ENCODE measurements around the gene S100A13.
A peak's percentile ranks its signal among the peaks of the same experiment; 100 is the strongest.

S100A13 gene

GRCh38 chr1:153655333-153655732 is 28.0 kb upstream of the S100A13 start:
- Histone ChIP-seq H3K36me3 (ENCODE audit: insufficient read depth, insufficient read length, low read length) (peaks cover 5% of the 10 kb centered on the region), H3K4me1 (ENCODE audit: insufficient read depth, insufficient read length) (no peaks in the 10 kb centered on the region), H3K27me3 (ENCODE audit: insufficient read depth, insufficient read length) (no peaks in the 10 kb centered on the region), H3K4me3 (ENCODE audit: insufficient read length, low read depth) (no peak overlapping the region), H3K9ac (ENCODE audit: insufficient read length, low read depth) (peak overlapping the region; percentile 9), H3K9me3 (ENCODE audit: insufficient read depth, low read length) (no peaks in the 10 kb centered on the region)
- TF ChIP-seq ZNF274 (IDR thresholded peaks at IDR 0.05; ENCODE audit: low read depth, low read length) (no peak), YY1 (IDR thresholded peaks at IDR 0.05; ENCODE audit: insufficient read depth, insufficient read length) (no peak), SUZ12 (IDR thresholded peaks at IDR 0.05; ENCODE audit: extremely low read depth, insufficient read depth, insufficient read length) (no peak)
- no peak for DNase-seq (ENCODE audit: low read depth, low spot score)

- Histone ChIP-seq H3K9me3 (ENCODE audit: insufficient read depth, low read length) (no peaks in the 10 kb centered on the region), H3K9ac (ENCODE audit: insufficient read length, low read depth) (no peak overlapping the region), H3K4me1 (ENCODE audit: insufficient read depth, insufficient read length) (peaks cover 3% of the 10 kb centered on the region), H3K27me3 (ENCODE audit: insufficient read depth, insufficient read length) (no peaks in the 10 kb centered on the region), H3K36me3 (ENCODE audit: insufficient read depth, insufficient read length, low read length) (no peaks in the 10 kb centered on the region), H3K4me3 (ENCODE audit: insufficient read length, low read depth) (no peak overlapping the region)
- no peak for TF ChIP-seq YY1 (IDR thresholded peaks at IDR 0.05; ENCODE audit: insufficient read depth, insufficient read length)
- no peak for TF ChIP-seq SUZ12 (IDR thresholded peaks at IDR 0.05; ENCODE audit: extremely low read depth, insufficient read depth, insufficient read length)
- no peak for DNase-seq (ENCODE audit: low read depth, low spot score)
Observed at GRCh38 chr1:153652805-153653500, 25.6 kb upstream of the S100A13 start.

DNA sequence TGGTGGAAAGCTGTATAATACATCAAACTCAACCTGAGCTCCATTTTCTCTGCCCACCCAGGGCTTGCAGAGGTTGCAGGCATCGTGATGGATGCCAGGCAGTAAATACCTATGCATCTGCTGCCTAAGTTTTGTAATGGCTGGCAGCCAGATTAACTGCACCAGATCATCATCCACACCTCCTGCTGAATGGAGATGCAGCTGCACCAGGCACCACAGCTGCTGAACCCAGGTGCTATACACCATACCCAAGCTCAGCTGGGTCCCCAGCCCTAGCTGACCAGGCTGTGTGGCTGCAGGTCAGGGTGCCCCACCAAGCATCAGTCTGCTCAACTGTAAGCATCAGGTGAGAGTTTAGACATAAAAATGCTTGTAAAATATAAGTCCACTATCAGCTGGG is 24.5 kb upstream of the S100A13 start:
- H3K36me3 ChIP-seq (ENCODE audit: insufficient read depth, insufficient read length, low read length) = peaks cover 7% of the 10 kb centered on the region
- H3K9me3 ChIP-seq (ENCODE audit: insufficient read depth, low read length) = no peaks in the 10 kb centered on the region
- DNase-seq (ENCODE audit: low read depth, low spot score) = no peak
- H3K4me3 ChIP-seq (ENCODE audit: insufficient read length, low read depth) = no peak overlapping the region
- TF ChIP-seq YY1 (IDR thresholded peaks at IDR 0.05; ENCODE audit: insufficient read depth, insufficient read length) (no peak), SUZ12 (IDR thresholded peaks at IDR 0.05; ENCODE audit: extremely low read depth, insufficient read depth, insufficient read length) (no peak), ZNF274 (IDR thresholded peaks at IDR 0.05; ENCODE audit: low read depth, low read length) (no peak)
- H3K27me3 ChIP-seq (ENCODE audit: insufficient read depth, insufficient read length) = no peaks in the 10 kb centered on the region
- peaks cover 3% of the 10 kb centered on the region for H3K4me1 ChIP-seq (ENCODE audit: insufficient read depth, insufficient read length)
- no peak overlapping the region for H3K9ac ChIP-seq (ENCODE audit: insufficient read length, low read depth)

DNA sequence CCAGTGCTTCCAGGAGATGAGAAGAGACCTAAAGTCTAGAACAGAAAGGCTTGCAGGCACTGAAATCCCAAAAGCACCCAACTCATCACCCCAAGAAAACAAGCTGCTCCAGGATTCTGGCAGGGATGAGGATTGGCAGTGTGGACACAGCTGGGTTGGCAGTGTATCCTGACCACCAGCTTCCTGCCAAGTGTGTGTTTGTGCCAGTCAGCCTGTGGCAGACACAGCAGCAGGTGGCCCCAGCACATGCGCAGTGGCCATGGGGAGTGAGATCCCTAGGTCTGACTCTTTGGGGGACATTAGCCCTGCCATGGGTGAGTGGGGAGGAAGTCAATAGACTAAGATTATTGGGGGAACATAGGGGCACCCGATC is 22.5 kb upstream of the S100A13 start:
- no peak overlapping the region for H3K9ac ChIP-seq (ENCODE audit: insufficient read length, low read depth)
- no peak for TF ChIP-seq SUZ12 (IDR thresholded peaks at IDR 0.05; ENCODE audit: extremely low read depth, insufficient read depth, insufficient read length)
- no peak for TF ChIP-seq ZNF274 (IDR thresholded peaks at IDR 0.05; ENCODE audit: low read depth, low read length)
- TF ChIP-seq YY1 (IDR thresholded peaks at IDR 0.05; ENCODE audit: insufficient read depth, insufficient read length) = no peak
- peaks cover 26% of the 10 kb centered on the region for H3K36me3 ChIP-seq (ENCODE audit: insufficient read depth, insufficient read length, low read length)
- H3K27me3 ChIP-seq (ENCODE audit: insufficient read depth, insufficient read length) = no peaks in the 10 kb centered on the region
- no peak overlapping the region for H3K4me3 ChIP-seq (ENCODE audit: insufficient read length, low read depth)
- peaks cover 3% of the 10 kb centered on the region for H3K4me1 ChIP-seq (ENCODE audit: insufficient read depth, insufficient read length)
- H3K9me3 ChIP-seq (ENCODE audit: insufficient read depth, low read length) = no peaks in the 10 kb centered on the region
- DNase-seq (ENCODE audit: low read depth, low spot score) = no peak

GRCh38 chr1:153649137-153649862 is 22.0 kb upstream of the S100A13 start:
- DNase-seq (ENCODE audit: low read depth, low spot score) = no peak
- Histone ChIP-seq H3K9ac (ENCODE audit: insufficient read length, low read depth) (no peak overlapping the region), H3K27me3 (ENCODE audit: insufficient read depth, insufficient read length) (no peaks in the 10 kb centered on the region), H3K4me1 (ENCODE audit: insufficient read depth, insufficient read length) (peaks cover 3% of the 10 kb centered on the region), H3K36me3 (ENCODE audit: insufficient read depth, insufficient read length, low read length) (peaks cover 31% of the 10 kb centered on the region), H3K9me3 (ENCODE audit: insufficient read depth, low read length) (no peaks in the 10 kb centered on the region), H3K4me3 (ENCODE audit: insufficient read length, low read depth) (no peak overlapping the region)
- TF ChIP-seq SUZ12 (IDR thresholded peaks at IDR 0.05; ENCODE audit: extremely low read depth, insufficient read depth, insufficient read length) (no peak), YY1 (IDR thresholded peaks at IDR 0.05; ENCODE audit: insufficient read depth, insufficient read length) (no peak), ZNF274 (IDR thresholded peaks at IDR 0.05; ENCODE audit: low read depth, low read length) (no peak)

GRCh38 chr1:153648000-153648643 is 20.8 kb upstream of the S100A13 start:
- H3K9me3 ChIP-seq (ENCODE audit: insufficient read depth, low read length) = no peaks in the 10 kb centered on the region
- DNase-seq (ENCODE audit: low read depth, low spot score) = no peak
- H3K27me3 ChIP-seq (ENCODE audit: insufficient read depth, insufficient read length) = no peaks in the 10 kb centered on the region
- no peak overlapping the region for H3K4me3 ChIP-seq (ENCODE audit: insufficient read length, low read depth)
- peaks cover 43% of the 10 kb centered on the region for H3K36me3 ChIP-seq (ENCODE audit: insufficient read depth, insufficient read length, low read length)
- TF ChIP-seq ZNF274 (IDR thresholded peaks at IDR 0.05; ENCODE audit: low read depth, low read length) (no peak), YY1 (IDR thresholded peaks at IDR 0.05; ENCODE audit: insufficient read depth, insufficient read length) (no peak), SUZ12 (IDR thresholded peaks at IDR 0.05; ENCODE audit: extremely low read depth, insufficient read depth, insufficient read length) (no peak)
- H3K4me1 ChIP-seq (ENCODE audit: insufficient read depth, insufficient read length) = peaks cover 3% of the 10 kb centered on the region
- no peak overlapping the region for H3K9ac ChIP-seq (ENCODE audit: insufficient read length, low read depth)

DNA sequence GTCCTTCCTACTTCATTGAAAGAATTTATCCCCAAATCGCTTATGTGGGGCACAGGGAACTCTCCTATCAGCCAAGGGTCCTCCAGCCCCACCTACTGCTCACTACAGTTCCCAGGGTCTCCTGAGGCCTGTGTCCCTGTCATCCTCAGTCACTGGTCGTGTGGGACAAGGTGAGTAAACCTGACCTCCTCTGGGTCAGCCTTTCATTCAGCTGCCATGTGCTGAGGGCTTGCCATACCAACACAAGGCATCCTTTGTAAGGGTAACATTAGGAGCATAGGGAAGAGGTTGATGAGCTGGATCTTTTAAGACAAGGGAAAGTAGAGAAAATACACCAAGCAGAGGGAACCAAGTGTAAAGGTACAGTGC is 20.0 kb upstream of the S100A13 start:
- no peaks in the 10 kb centered on the region for H3K9me3 ChIP-seq (ENCODE audit: insufficient read depth, low read length)
- peaks cover 51% of the 10 kb centered on the region for H3K36me3 ChIP-seq (ENCODE audit: insufficient read depth, insufficient read length, low read length)
- H3K27me3 ChIP-seq (ENCODE audit: insufficient read depth, insufficient read length) = no peaks in the 10 kb centered on the region
- no peak overlapping the region for H3K4me3 ChIP-seq (ENCODE audit: insufficient read length, low read depth)
- no peak for DNase-seq (ENCODE audit: low read depth, low spot score)
- H3K9ac ChIP-seq (ENCODE audit: insufficient read length, low read depth) = no peak overlapping the region
- TF ChIP-seq YY1 (IDR thresholded peaks at IDR 0.05; ENCODE audit: insufficient read depth, insufficient read length) (no peak), SUZ12 (IDR thresholded peaks at IDR 0.05; ENCODE audit: extremely low read depth, insufficient read depth, insufficient read length) (no peak)
- H3K4me1 ChIP-seq (ENCODE audit: insufficient read depth, insufficient read length) = peaks cover 3% of the 10 kb centered on the region
